ENCODE results near the gene ACAP2. TPM values are rescaled to one million over a fixed set of nuclear protein-coding genes. Genes with fewer than 3 reads are reported as not detected.

ACAP2 gene
- polyA plus RNA-seq, 1 donor from 2014 or later, result 88.7 TPM

GRCh38 chr3:195460091-195460713, 17.4 kb upstream of the ACAP2 start:
- no peak overlapping the region for H3K4me2 ChIP-seq (ENCODE audit: low read length)

GRCh38 chr3:195458316-195458717, 15.5 kb upstream of the ACAP2 start:
- no peaks in the 10 kb centered on the region for H3F3A ChIP-seq (ENCODE audit: insufficient read depth, low read length, poor library complexity, severe bottlenecking)
- no peaks in the 10 kb centered on the region for H3K9me2 ChIP-seq (ENCODE audit: insufficient read depth, low read length)
- no peaks in the 10 kb centered on the region for H3K36me3 ChIP-seq (ENCODE audit: insufficient read depth, low read length)
- no peaks in the 10 kb centered on the region for H4K20me1 ChIP-seq (ENCODE audit: insufficient read depth)
- H3K4me3 ChIP-seq (ENCODE audit: low read length), result no peak overlapping the region
- H3K9ac ChIP-seq (ENCODE audit: low read length), result no peak overlapping the region
- no peaks in the 10 kb centered on the region for H3K79me2 ChIP-seq (replicated peaks; ENCODE audit: insufficient read depth, low read length)
- H3K9me3 ChIP-seq (ENCODE audit: low read length), result no peaks in the 10 kb centered on the region
- no peak overlapping the region for H3K4me2 ChIP-seq (ENCODE audit: low read length)
- no peaks in the 10 kb centered on the region for H3K27me3 ChIP-seq (ENCODE audit: insufficient read depth, low read depth, low read length)
- H3K27ac ChIP-seq (ENCODE audit: low read length), result no peak overlapping the region
- no peak overlapping the region for H2AFZ ChIP-seq (ENCODE audit: low read depth, low read length)
- TF ChIP-seq CTCF (IDR thresholded peaks at IDR 0.05; ENCODE audit: poor library complexity, severe bottlenecking), result no peak
- TF ChIP-seq POLR2AphosphoS5 (IDR thresholded peaks at IDR 0.05), result no peak
- TF ChIP-seq EZH2 (IDR thresholded peaks at IDR 0.05; ENCODE audit: borderline replicate concordance, insufficient read depth, low read length, poor library complexity, severe bottlenecking), result no peak
- TF ChIP-seq SMC3 (conservative IDR thresholded peaks at IDR 0.05; ENCODE audit: poor library complexity), result no peak
- no peak for TF ChIP-seq RAD21 (conservative IDR thresholded peaks at IDR 0.05)
- no peak for TF ChIP-seq MXI1 (conservative IDR thresholded peaks at IDR 0.05; ENCODE audit: poor library complexity, severe bottlenecking)
- TF ChIP-seq TAF1 (IDR thresholded peaks at IDR 0.05; ENCODE audit: low read depth), result no peak

More at GRCh38 chr3:195460091-195460713, 17.4 kb upstream of the ACAP2 start:
- Histone ChIP-seq H3K27me3 (ENCODE audit: insufficient read depth, low read depth, low read length) (no peaks in the 10 kb centered on the region), H3K9ac (ENCODE audit: low read length) (no peak overlapping the region), H3F3A (ENCODE audit: insufficient read depth, low read length, poor library complexity, severe bottlenecking) (no peaks in the 10 kb centered on the region), H3K4me3 (ENCODE audit: low read length) (no peak overlapping the region), H3K9me2 (ENCODE audit: insufficient read depth, low read length) (no peaks in the 10 kb centered on the region), H3K79me2 (replicated peaks; ENCODE audit: insufficient read depth, low read length) (no peaks in the 10 kb centered on the region), H3K36me3 (ENCODE audit: insufficient read depth, low read length) (no peaks in the 10 kb centered on the region), H4K20me1 (ENCODE audit: insufficient read depth) (no peaks in the 10 kb centered on the region), H3K9me3 (ENCODE audit: low read length) (no peaks in the 10 kb centered on the region), H2AFZ (ENCODE audit: low read depth, low read length) (no peak overlapping the region), H3K27ac (ENCODE audit: low read length) (no peak overlapping the region)
- TF ChIP-seq RAD21 (conservative IDR thresholded peaks at IDR 0.05) (no peak), REST (IDR thresholded peaks at IDR 0.05; ENCODE audit: borderline replicate concordance) (no peak), SMC3 (conservative IDR thresholded peaks at IDR 0.05; ENCODE audit: poor library complexity) (no peak), POLR2AphosphoS5 (IDR thresholded peaks at IDR 0.05) (no peak), CTCF (IDR thresholded peaks at IDR 0.05; ENCODE audit: poor library complexity, severe bottlenecking) (no peak), TAF1 (IDR thresholded peaks at IDR 0.05; ENCODE audit: low read depth) (no peak), EZH2 (IDR thresholded peaks at IDR 0.05; ENCODE audit: borderline replicate concordance, insufficient read depth, low read length, poor library complexity, severe bottlenecking) (no peak), MXI1 (conservative IDR thresholded peaks at IDR 0.05; ENCODE audit: poor library complexity, severe bottlenecking) (no peak), EP300 (conservative IDR thresholded peaks at IDR 0.05; ENCODE audit: poor library complexity, severe bottlenecking) (no peak)
